SW480 (cell line): ENCODE results near the gene TMEM45A.
"Not testable (repeated sequence)": the region's sequence is repeated elsewhere in the genome, so short reads cannot be mapped to it uniquely, and the experiment has no call there.

Experiments used
- DNase-seq: peaks from one replicate; pipeline ENCODE4 v3.0.0-alpha.2; 2016; ENCODE audit warnings: low spot score

TMEM45A gene

DNA sequence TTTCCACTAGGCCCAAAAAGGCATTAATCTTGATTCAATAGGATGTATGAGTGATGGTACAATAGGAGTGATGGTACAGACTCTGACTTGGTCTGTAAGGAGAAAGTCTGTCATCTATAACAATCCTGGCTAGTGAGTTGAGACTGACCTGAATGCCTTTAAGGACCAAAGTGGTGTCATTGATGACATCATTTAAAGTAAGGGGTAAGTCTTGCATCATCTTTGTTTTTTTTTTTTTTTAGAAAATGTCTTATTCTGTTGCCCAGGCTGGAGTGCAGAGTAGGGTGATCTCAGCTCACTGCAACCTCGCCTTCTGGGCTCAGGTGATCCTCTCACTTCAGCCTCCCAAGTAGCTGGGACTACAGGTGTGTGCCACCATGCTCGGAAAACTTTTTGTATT, 5.6 kb upstream of the TMEM45A start:
- DNase-seq, result no peak

DNA sequence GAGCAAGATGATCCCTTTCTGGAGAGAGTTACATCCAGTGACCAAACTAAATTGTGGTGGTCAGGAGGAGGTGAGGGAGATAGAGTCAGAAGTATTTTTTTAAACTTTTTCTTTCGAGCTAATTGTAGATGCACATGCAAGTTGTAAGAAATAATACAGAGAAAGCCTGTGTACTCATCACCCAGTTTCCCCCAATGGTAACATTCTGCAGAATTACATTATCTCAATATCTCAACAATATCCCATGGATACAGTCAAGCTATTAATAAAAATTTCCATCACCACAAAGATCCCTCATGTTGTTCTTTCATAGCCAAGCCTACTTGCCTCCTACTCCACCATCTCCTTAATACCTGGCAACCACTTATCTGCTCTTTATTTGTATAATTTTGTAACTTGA, 3.3 kb upstream of the TMEM45A start:
- DNase-seq, result no peak

DNA sequence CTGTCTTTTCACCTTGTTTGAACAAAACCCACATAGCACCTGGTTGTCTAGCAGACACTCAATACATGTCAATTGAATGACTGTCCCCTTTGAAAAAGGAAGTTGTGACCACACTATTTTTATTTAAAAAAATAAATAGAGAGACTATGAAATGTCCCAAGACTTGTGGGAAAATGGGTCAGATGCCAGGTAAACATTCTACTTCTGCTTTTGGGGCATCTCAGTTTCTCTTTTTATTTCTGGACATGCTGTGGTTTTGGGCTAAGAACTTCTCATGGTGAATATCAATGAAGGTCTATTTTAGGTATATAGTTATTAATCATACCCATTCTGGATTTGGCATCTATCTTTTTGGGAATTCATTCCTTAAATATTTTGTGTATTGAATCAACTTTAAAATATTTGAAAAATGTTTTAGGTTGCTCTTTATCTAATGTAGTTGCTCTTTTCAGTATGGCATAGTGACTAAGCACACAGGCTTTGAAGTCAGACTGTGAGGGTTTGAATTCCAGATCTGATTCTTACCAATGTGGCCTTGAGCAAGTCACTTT, 4.4 kb downstream of the TMEM45A start:
- DNase-seq, result peak; percentile 30

DNA sequence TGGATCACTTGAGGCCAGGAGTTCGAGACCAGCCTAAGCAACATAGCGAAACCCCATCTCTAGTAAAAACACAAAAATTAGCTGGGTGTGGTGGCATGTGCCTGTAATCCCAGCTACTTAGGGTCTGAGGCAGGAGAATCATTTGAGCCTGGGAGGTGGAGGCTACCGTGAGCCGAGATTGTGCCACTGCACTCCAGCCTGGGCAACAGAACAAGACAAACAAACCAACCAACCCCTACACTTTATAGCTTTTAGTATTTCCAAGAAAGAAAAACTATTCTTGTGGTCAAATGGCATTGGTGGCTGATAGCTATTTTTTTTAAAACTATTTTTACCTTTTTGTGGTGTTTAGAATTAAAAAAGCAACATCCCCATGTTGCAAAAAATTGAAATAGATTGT, 7.2 kb downstream of the TMEM45A start:
- DNase-seq, result no peak

DNA sequence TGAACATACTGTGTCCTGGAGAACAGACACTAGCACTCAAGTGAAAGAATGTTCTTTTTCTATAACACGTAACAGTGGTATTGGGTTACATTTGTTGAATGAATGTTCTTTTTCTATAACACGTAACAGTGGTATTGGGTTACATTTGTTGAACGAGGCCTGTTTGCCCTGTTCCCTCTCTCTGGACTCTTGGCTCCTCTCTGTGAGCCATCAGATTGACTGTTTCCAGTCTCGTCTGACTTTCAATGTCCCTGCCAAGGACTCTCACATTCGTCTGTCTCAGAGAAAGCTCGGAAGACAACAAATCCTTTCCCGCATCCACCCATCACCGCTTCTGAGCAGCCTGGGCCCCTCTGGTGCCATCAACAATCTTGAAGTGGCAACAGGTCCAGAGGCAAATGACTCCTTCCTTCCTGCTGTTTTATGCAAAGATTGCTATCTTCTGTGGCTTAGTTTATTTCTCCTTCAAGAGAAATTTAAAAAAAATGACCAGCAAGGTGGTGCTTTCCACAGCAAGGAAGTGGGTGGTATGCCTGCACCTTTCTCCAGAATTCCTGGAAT, 8.0 kb downstream of the TMEM45A start:
- DNase-seq, result no peak

DNA sequence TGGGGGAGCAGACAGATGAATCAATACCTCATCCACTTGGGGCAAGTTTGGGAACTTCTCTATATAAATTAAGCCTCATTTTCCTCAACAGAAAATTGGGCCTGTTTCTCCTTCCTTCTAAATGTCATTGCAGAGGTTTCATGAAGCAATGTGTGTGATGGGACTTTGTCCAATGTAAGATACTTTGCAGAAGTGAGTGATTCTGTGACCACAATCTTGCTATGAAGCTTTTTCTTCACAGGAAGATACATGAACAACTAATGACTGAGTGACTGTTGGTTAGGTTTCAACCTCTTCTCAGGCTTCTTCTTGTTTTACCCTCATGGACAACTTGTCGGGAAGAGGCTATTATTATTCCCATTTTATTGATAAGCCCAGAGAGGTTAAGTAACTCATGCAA, 11.0 kb downstream of the TMEM45A start:
- no peak for DNase-seq

DNA sequence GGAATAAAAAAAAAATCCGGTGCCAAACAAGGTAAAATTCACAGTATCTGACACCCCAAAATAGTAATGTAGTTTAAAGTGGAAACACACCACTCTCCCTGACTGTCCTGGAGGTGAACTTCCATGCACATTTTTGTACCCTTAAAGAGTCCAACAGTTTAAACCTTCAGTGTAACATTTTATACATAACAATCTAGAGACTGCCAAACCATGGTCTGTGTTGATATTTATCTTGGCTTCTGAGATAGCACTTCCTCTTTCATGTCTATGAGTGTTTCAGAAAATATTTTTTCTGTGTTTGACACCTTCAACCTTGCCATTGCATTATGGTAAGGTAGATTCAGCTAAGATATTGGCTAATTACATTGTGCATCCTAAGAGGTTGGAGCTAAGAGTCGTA, 13.9 kb downstream of the TMEM45A start:
- DNase-seq, result no peak

DNA sequence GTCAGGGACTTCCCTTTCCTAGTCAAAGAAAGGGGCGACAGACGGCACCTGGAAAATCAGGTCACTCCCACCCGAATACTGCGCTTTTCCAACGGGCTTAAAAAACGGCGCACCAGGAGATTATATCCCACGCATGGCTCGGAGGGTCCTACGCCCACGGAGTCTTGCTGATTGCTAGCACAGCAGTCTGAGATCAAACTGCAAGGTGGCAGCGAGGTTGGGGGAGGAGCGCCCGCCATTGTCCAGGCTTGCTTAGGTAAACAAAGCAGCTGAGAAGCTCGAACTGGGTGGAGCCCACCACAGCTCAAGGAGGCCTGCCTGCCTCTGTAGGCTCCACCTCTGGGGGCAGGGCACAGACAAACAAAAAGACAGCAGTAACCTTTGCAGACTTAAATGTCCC, 17.4 kb downstream of the TMEM45A start:
- not testable (repeated sequence) for DNase-seq

DNA sequence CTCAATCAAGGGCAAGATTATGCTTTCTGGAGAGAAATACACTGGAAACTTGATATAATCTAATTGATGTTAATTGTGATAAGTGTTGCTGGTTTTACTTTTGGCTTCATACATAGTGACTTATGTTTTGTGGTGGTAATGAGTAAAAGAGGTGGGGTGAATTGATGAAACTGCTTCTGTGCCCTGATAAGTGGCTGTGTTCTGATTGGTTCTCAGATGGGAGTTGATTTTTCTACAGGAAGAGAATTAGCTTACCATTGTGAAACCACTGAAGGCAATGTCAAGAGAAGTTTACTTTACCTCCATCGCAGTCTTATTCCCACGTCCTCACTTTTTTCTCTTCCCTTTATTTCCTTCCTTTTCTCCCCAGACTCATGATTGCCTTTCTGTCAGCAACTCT, 23.8 kb downstream of the TMEM45A start:
- DNase-seq, result no peak

DNA sequence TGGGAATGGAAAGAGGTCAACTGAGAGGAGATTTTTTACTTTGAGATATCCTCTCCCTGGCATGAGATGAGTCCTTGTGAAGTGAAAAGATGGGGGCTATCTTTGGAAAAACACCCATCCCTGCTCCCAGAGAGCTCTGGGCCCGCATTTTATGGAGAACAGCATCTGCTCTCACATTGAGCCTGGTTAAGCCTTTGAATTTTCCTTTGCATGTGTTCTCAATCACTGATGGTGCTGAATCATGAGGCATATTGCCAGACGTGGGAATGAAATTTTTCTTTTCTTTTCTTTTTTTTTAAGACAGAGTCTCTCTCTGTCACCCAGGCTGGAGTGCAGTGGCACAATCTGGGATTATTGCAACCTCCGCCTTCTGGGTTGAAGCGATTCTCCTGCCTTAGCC, 24.4 kb downstream of the TMEM45A start:
- no peak for DNase-seq

DNA sequence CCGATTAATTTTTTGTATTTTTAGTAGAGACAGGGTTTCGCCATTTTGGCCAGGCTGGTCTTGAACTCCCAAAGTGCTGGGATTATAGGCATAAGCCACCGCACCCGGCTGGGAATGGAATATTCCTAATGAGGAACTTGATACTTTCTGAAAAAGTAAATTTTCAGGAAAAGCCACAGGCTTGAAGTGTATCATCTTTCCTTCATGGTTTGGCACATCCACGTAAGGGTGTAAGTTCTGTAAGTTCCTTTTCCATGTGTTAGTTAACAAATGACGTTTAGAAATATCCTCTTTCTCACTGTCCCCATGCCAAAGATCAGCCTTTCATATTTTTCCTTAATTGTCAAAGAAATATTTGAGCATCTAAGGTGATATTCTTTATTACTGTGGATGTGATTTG, 24.9 kb downstream of the TMEM45A start:
- DNase-seq, result no peak

DNA sequence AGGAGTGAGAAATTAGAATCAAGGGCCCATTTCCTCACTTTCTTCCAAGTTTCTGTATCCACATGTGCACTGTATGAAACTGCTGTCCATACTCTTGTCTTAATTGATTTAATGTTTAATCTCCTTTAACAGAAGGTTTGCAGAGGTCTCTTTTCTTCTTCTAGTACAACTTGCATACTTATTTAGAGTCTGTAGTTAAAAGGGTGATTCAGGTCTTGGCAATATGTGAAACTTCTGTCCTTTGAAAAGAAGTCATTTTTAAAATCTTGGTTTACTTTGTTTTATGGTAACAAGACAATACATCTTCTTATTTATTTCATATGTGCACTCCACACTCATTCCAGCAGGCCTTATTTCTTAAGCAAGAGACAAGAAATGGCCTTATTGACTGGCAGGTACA, 25.8 kb downstream of the TMEM45A start:
- no peak for DNase-seq

DNA sequence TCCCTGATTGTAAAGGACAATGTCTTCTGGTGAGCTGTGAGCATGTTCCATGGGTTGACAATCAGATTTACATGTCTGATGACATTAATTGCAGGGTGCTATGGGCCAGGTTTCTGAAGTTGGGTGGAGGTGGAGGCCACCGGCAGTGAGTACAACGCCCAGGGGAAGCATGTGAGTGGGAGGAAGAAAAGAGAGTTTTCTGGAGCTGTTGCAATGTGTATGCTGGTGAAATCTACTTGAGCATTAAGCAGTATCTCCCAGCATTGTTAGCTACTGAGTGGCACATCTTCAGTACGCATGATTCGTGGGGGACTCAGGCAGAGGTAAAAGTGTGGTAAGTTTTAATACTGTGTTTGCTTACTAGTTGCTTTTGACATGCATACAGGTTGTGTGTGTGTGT, 26.6 kb downstream of the TMEM45A start:
- DNase-seq, result peak; percentile 9

DNA sequence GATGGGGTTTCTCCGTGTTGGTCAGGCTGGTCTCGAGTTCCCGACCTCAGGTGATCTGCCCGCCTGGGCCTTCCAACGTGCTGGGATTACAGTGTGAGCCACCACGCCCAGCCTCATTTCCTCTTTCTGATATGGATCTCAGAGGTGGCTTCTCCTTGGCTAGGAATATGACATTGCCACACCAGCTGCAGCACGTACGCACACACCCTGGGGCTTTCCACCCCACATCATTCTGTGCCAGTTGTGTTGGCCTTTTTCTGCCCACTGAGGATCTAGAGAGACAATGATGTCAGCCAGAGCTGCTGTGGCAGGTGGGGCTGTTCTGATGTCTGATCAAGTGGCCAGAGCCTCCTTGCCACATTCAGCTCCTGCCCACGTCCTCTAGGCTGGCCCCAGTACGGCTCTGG, 29.0 kb downstream of the TMEM45A start:
- DNase-seq, result no peak

DNA sequence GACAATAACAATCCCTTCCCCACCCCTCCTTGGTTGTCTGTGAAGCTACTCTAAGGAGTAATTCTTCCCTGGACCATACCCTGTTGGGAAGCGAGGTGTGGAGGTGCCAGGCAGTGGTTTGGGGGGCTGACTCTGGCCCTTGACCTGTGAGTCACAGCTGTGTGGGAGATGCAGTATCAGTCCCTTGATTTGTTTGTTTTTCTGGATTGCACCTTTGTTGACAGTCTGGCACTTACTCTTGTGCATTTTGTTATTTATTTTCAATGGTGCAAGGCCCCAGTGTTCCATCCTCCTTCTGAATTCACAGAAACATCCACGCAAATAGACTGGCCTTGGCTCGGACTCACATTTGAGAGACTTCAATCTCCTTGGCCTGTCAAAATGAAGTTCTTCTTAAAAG, 29.7 kb downstream of the TMEM45A start:
- no peak for DNase-seq

DNA sequence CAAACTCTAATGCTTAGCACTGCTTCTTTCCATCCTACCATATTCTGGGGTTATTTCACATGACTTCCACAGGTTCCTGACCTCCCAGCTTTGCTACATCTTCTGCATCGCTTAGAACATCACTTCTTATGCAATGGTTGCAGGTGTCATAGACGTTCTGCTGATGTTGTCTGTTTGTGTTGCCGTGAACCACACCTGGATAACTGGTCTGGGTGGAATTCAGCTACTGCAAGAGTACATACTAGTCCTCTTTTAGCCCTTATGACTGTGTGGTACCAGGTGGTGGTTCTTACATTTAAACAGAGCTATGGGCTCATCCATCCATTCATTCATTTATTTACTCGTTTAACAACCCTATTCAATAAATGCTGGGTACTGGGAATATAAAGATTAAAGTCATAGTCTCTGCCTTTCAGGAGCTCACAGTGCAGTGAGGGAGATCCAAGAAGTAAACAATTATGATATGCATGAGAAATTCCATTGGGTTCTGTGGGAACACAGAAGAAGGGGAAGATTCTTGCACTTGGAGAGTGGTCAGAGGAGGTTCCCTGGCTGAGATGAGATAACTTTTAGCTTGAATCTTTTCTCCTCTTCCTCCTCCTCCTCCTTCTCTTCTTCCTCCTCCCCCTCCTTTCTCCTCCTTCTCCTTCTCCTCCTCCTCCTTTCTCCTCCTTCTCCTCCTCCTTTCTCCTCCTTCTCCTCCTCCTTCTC, 30.8 kb downstream of the TMEM45A start:
- DNase-seq, result no peak

DNA sequence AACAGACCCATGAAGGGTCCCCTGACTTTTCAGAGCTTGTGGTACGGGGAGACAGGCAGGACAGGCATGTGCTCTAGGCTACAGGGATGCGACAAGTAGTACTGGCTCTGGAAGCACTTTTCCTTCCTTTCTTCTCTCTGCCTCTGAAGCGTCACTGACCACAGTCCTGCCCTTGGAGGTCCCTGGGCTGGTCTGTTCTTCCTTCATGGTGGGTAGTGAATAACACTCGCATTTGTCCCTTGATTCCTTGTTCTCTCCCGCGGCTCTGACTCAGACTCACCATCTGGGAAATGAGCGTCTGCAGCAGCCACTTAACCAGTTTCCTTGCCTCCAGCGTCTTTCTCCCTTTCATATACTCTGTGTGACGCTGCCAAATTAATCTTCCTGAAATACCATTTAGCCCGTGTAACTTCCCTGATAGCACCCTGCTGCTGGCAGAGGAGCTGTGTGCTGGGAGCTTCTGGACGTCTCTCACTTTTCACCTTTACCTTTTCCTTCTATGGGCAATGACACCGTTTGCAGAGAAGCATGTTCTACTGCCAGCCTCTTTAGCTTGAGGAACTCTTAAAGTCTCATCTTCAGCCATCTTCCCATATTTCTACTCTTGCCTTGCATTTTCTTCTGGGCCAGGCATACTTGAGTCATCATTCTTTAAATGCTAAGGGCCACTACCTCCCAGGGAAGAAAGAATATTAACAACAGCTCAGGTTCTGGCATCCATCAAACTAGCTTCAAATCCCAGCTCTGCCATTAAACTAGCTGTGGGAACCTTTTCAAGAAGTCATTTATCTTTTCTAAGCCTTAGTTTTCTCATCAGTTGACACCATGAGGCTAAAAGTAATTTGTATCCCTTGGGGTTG, 33.6 kb downstream of the TMEM45A start:
- no peak for DNase-seq

DNA sequence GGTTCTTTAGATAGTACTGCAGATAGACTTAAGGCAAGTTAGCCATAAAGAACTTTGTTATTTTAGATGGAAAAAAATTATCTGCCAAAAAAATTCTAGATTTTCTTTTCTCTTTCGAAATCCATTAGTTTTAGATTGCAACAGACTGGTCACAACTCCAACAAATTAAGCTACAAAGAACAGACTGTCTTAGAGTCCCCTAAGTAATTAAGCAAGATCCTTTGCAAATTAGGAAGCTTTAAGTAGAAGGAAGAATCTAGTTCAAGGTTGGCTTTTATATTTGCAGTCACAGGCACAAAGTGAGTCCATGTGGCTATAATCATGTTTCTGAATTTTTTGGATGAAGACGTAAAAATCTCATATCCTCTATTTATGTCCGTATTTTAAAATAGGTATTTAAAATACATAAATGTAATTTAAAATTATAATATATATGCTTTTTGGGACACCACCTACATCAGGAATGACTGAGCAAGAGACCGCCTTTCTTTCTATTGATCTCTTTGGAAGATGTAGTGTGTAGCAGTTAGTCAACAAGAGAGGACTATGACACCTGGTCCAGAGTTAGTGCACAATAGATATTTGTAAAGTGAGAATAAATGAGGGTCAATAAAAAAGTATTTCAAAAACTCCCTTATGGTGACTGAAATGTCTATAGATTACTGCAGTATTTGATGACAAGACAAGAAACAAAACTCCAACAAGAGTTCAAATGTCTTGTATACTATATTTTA, 34.4 kb downstream of the TMEM45A start:
- no peak for DNase-seq

DNA sequence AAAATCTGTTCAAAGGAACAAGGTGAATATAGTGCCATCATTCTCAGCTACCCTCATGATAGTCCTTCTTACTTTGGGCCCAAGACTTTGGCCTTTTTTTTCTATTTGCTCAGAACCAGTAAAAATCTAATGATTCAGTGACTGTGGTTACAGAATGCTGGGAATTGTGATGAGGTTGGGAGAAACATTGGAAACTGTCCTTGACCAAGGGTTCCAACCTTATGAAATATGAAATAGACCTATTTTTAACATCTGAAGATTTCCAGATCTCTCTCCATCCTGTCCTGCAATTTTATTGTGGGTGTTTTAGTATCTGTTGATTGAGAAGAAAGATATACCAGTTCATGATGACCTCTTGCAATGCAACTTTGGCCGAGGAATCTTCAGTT, 34.9 kb downstream of the TMEM45A start:
- DNase-seq, result no peak

DNA sequence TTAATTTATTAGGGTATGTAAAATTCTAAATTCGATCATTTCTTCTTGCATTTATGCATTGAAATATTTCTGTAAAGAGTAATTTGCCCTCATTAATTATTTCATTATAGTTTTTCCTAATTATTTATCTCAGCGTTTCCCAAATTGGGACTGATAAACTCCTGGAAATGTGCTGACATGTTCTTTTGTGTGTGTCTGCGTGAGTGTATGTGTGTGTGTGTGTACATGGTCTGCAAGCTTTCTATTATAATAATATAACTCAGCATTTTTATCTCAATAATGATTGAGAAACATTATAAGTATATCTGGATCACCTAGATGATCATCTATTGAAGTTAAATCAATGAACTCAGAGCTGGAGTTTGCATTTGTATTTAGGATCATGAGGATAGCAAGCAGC, 38.7 kb downstream of the TMEM45A start:
- DNase-seq, result no peak

DNA sequence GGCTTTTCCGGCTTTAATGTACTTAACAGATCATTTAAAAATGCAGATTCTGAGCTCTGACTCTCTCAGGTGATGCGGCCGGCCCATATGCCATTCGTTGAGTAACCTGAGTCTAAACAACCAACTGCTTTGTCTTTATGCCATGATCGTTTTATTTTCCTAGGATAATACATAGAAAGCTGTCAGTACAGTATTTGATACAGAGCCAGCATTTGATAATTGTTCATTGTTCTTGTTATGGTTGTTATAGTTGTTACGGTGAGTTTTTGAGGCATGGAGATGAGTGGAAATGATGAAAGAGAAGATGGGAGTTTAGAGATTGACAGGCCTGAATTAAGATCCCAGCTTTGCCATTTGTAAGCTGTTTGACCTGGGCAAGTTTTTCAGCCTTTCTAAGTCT, 40.0 kb downstream of the TMEM45A start:
- no peak for DNase-seq

DNA sequence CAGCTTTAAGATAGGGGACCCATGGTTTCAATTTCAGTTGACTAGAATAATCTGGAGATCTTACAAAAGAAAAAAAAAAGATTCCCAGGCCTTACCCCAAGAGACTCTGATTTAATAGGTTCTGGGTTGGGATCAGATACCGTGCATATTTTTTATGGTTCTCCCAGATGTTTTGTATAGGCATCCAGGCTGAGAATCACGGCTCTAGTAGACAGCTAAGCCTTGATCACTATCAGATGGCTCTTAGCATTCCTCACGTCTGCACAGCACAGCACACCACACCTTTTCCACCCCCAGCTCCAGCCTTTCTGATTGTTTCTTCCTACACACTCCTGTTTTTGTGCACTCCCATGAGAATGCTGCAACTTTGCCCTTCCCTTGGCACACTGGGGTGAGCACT, 40.8 kb downstream of the TMEM45A start:
- DNase-seq, result no peak

DNA sequence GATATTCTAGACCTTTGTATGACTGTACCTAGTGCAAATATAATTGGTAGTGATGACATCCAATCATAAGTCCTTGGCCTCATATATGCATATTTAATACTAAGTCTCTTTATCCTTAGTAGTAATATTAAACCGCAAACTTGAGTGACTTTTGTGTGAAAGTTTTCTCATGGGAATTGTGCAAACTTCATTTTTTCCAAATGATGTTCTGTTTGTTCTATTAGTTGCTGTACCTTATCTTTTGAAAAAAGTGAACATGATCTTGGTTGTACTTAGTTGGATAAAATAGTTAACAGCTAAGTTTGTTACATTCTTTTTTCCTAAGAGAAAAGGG, 43.2 kb downstream of the TMEM45A start:
- DNase-seq, result no peak
